H7 (cell line): ENCODE measurements around the gene GPC2. TPM values are rescaled to one million over a fixed set of nuclear protein-coding genes. Genes with fewer than 3 reads are reported as not detected.

Source experiments
- total RNA-seq: library from RNA; depleted of rRNA; stranded (reverse); fragments of >200 nt; shearing (Covaris generic); gene quantifications from 2 replicates; pipeline ENCODE4 v1.2.3, GENCODE V29; 2014; rRNA removed

GPC2 gene
- total RNA-seq, 1 experiment from 2014 or later: 39.1 TPM

Other genes starting within 250 kb of the GPC2 start
- 0.10 and 0.37 TPM in 2 replicates for gene GJC3, start 247.8 kb downstream of the GPC2 start, total RNA-seq
- gene AZGP1, start 201.3 kb downstream of the GPC2 start, total RNA-seq: not detected in 2 replicates
- gene ZKSCAN1, start 161.8 kb downstream of the GPC2 start, total RNA-seq: 9.0 and 17.0 TPM in 2 replicates
- gene ZSCAN21, start 127.6 kb downstream of the GPC2 start, total RNA-seq: 27.2 and 32.9 TPM in 2 replicates
- gene ZNF3, start 95.7 kb downstream of the GPC2 start, total RNA-seq: 40.8 and 51.0 TPM in 2 replicates
- gene COPS6, start 88.4 kb downstream of the GPC2 start, total RNA-seq: 51.8 and 59.6 TPM in 2 replicates
- gene MCM7, start 76.0 kb downstream of the GPC2 start, total RNA-seq: 363 and 383 TPM in 2 replicates
- 15.1 and 23.3 TPM in 2 replicates for gene AP4M1, start 75.7 kb downstream of the GPC2 start, total RNA-seq
- gene TAF6, start 58.0 kb downstream of the GPC2 start, total RNA-seq: 104 and 106 TPM in 2 replicates
- gene CNPY4, start 57.7 kb downstream of the GPC2 start, total RNA-seq: 12.2 and 17.1 TPM in 2 replicates
- gene MBLAC1, start 50.4 kb downstream of the GPC2 start, total RNA-seq: 1.1 and 3.5 TPM in 2 replicates
- 143 and 165 TPM in 2 replicates for gene LAMTOR4, start 28.5 kb downstream of the GPC2 start, total RNA-seq
- 13.6 and 14.8 TPM in 2 replicates for gene TRAPPC14, start 18.7 kb downstream of the GPC2 start, total RNA-seq
- gene GAL3ST4, start 8.8 kb downstream of the GPC2 start, total RNA-seq: 0.73 and 3.1 TPM in 2 replicates
- gene STAG3, start 537 bp upstream of the GPC2 start, total RNA-seq: 2.4 and 10.3 TPM in 2 replicates
- 0.11 TPM in 1 of 2 replicates, not detected in the other for gene PVRIG, start 42.6 kb upstream of the GPC2 start, total RNA-seq
- not detected in 2 replicates for gene SPDYE3, start 130.3 kb upstream of the GPC2 start, total RNA-seq
- 18.6 and 25.6 TPM in 2 replicates for gene PILRB, start 180.7 kb upstream of the GPC2 start, total RNA-seq
- gene PILRA, start 196.1 kb upstream of the GPC2 start, total RNA-seq: 0.28 and 1.6 TPM in 2 replicates